Thoracic aorta (tissue), 2 donors: Measurements from ENCODE around the gene PDSS2. TPM values are rescaled to one million over a fixed set of nuclear protein-coding genes. Genes with fewer than 3 reads are reported as not detected.

Experiments
- ATAC-seq: fragments of 150-250 bp; one replicate; pipeline ENCODE4 v1.8.0; 2017; ENCODE audit warnings: low read depth; ENCODE audit not compliant: insufficient number of reproducible peaks, low FRiP score
- DNase-seq: peaks from one replicate; pipeline ENCODE4 v3.0.0-alpha.2; 2020; ENCODE audit warnings: low spot score
- H3K27ac ChIP-seq, 2 donors: fragments of 200-600 bp; sonication (generic); 1 replicate in 1 of 2; 2 replicates in 1 of 2; pipeline ENCODE4 v1.5.1; 2016; ENCODE audit warnings: mild to moderate bottlenecking in 2 of 2, moderate library complexity in 2 of 2
- H3K27me3 ChIP-seq: fragments of 200-600 bp; sonication (generic); replicated peaks from 2 replicates; pipeline ENCODE4 v1.6.0; 2016; ENCODE audit warnings: mild to moderate bottlenecking; ENCODE audit not compliant: insufficient read depth
- H3K36me3 ChIP-seq: fragments of 200-600 bp; sonication (generic); one replicate; pipeline ENCODE4 v1.5.1; 2016
- H3K4me1 ChIP-seq, 2 donors: fragments of 200-600 bp; sonication (generic); 1 replicate in 1 of 2; 2 replicates in 1 of 2; pipeline versions ENCODE4 v1.5.1 to v1.6.0; 2016; ENCODE audit warnings: low read depth in 2 of 2, mild to moderate bottlenecking in 1 of 2; ENCODE audit not compliant: control insufficient read depth in 1 of 2
- H3K4me3 ChIP-seq: fragments of 200-600 bp; sonication (generic); 2 replicates; pipeline ENCODE4 v1.5.1; 2016; ENCODE audit warnings: mild to moderate bottlenecking
- H3K9me3 ChIP-seq: fragments of 200-600 bp; sonication (generic); 2 replicates; pipeline ENCODE4 v1.5.1; 2016
- total RNA-seq, 2 donors: library from RNA; depleted of rRNA; stranded (reverse); fragments of >200 nt; gene quantifications; one replicate each; pipeline versions ENCODE4 v1.1.0 to v1.2.3, GENCODE V29; 2016
- TF ChIP-seq, protein P1 (sequence below): fragments of 200-600 bp; sonication (generic); IDR thresholded peaks from one replicate; pipeline ENCODE4 v1.5.1; 2019; ENCODE audit warnings: antibody characterized with exemption

Gene PDSS2
- total RNA-seq, 2 donors from 2014 or later = 6.9 to 9.9 TPM

DNA sequence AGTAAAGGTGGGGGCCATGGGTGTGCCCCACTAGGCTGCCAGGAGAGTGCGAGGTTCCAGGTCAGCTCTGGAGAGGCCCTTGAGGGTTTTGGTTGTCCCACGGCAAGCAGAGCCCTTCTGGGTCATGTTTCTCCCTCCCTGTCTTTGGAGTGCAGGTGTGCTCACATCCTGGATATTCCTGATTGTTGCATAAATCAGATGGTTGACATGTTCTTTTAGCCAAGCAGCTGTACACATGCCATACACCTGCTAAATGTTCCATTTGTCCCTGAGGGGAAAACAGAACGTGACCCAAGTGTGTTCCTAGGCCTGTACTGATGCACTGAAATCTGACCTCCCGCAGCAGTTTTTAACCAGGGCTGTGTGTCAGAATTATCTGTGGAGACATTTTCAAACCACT is 266.5 kb downstream of the PDSS2 start:
- Histone ChIP-seq H3K27me3 (no peaks in the 10 kb centered on the region), H3K4me3 (no peak overlapping the region), H3K36me3 (no peaks in the 10 kb centered on the region), H3K4me1 (no peaks in the 10 kb centered on the region), H3K27ac (no peak overlapping the region), H3K9me3 (no peaks in the 10 kb centered on the region)
- DNase-seq (no peak), ATAC-seq (no peak)
- TF ChIP-seq, protein P1, sequence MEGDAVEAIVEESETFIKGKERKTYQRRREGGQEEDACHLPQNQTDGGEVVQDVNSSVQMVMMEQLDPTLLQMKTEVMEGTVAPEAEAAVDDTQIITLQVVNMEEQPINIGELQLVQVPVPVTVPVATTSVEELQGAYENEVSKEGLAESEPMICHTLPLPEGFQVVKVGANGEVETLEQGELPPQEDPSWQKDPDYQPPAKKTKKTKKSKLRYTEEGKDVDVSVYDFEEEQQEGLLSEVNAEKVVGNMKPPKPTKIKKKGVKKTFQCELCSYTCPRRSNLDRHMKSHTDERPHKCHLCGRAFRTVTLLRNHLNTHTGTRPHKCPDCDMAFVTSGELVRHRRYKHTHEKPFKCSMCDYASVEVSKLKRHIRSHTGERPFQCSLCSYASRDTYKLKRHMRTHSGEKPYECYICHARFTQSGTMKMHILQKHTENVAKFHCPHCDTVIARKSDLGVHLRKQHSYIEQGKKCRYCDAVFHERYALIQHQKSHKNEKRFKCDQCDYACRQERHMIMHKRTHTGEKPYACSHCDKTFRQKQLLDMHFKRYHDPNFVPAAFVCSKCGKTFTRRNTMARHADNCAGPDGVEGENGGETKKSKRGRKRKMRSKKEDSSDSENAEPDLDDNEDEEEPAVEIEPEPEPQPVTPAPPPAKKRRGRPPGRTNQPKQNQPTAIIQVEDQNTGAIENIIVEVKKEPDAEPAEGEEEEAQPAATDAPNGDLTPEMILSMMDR = no peak

DNA sequence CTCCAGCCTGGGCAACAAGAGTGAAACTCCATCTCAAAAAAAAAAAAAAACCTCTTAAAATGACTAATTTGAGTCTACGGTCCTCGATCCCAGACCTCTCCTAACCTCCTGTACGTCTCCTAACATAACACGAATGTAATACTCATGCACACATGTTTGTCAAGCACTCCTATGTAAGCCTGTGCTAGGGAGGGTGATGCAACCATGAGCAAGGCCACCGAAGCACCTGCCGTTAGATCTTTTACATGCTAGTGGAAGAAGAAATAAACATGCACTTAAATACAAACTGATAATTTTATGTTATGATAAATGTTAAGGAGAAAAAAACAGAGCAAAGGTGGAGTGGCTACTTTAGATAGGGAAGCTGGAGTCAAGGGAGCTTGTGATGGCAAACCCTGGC is 271.7 kb downstream of the PDSS2 start:
- DNase-seq (no peak), ATAC-seq (no peak)
- H3K4me3 ChIP-seq = no peak overlapping the region
- TF ChIP-seq, protein P1 = no peak
- no peaks in the 10 kb centered on the region for H3K4me1 ChIP-seq
- H3K9me3 ChIP-seq = no peaks in the 10 kb centered on the region
- H3K27me3 ChIP-seq = no peaks in the 10 kb centered on the region
- H3K36me3 ChIP-seq = no peaks in the 10 kb centered on the region
- no peak overlapping the region for H3K27ac ChIP-seq

DNA sequence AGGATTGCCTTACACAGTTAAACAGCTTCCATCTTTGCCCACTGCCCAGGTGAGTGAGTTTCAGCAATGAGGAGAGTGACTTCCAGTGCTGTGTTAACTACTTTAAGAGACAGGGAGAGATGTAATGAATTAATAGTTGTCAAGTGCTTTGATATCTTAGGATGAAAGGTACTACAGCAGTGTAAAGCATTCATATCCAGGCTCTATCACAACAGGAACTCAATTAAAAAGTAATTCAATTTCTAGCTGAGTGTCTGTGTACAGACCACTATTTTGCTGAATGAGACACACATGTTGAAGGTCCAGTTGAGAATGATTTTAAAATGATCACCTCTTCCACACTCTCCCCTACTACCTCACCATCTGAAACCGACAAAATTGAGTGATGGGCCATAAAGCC is 273.3 kb downstream of the PDSS2 start:
- DNase-seq = no peak
- Histone ChIP-seq H3K36me3 (no peaks in the 10 kb centered on the region), H3K27ac (no peak overlapping the region), H3K9me3 (no peaks in the 10 kb centered on the region), H3K4me1 (no peaks in the 10 kb centered on the region), H3K27me3 (no peaks in the 10 kb centered on the region), H3K4me3 (no peak overlapping the region)
- no peak for ATAC-seq
- TF ChIP-seq, protein P1 = no peak

DNA sequence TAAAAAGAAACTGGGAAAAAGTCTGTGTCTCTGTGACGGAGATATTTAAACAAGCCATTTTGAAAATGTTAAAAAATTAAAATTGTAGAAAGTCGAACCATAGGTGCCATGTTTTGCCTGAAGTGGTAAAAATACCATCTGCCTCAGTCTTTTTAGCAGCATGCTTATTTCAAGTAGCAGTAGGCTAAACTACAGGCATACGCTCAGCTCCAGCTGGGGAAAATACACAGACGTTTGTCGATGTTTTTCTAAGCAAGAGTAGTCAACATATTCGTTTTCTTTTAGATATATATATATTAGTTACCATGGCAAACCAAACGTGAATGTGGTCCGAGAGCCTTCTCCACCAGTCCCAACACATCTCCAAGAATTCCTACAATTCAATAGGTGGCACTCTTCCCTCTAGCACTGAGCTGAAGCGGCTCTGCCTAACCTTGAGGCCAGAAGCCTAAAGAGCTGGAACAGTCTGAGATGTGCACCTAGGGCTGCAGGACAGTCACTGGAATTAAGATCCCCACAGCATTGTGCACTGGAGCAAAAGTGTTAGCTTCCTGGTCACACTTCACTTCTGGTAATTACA is 273.9 kb downstream of the PDSS2 start:
- no peaks in the 10 kb centered on the region for H3K9me3 ChIP-seq
- no peaks in the 10 kb centered on the region for H3K36me3 ChIP-seq
- DNase-seq (no peak), ATAC-seq (no peak)
- no peak overlapping the region for H3K4me3 ChIP-seq
- H3K27me3 ChIP-seq = no peaks in the 10 kb centered on the region
- TF ChIP-seq, protein P1 = no peak
- H3K27ac ChIP-seq = no peak overlapping the region
- H3K4me1 ChIP-seq = no peaks in the 10 kb centered on the region

DNA sequence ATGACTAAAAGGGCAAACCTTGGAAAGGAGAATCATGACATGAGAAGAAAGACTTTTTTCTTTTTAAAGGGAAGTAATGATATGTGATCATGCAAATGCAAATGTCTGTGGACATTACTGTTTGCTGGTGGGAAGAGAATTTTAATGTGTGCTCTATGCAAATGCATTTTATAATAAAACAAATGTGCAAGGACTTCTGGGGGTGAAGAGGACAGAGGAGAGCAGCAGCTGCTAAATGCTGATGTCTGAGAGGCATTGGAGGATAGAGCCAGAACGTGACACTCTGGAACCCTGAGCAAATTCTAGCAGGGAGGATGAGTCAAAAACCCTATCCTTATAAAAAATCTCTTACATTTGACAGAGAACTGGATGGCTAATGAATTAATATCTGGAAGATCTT is 274.9 kb downstream of the PDSS2 start:
- H3K36me3 ChIP-seq = no peaks in the 10 kb centered on the region
- no peak overlapping the region for H3K27ac ChIP-seq
- H3K4me3 ChIP-seq = no peak overlapping the region
- DNase-seq = no peak
- no peaks in the 10 kb centered on the region for H3K4me1 ChIP-seq
- no peaks in the 10 kb centered on the region for H3K27me3 ChIP-seq
- ATAC-seq = no peak
- no peaks in the 10 kb centered on the region for H3K9me3 ChIP-seq
- TF ChIP-seq, protein P1 = no peak
